Stimulated activated CD4-positive, alpha-beta T cell treated with anti-CD3 and anti-CD28 coated beads, TNF-alpha, amount 100 ng/mL, for 4 hours (primary cell): ENCODE measurements around the gene ASXL1.

Experiments used
- DNase-seq, 3 experiments: peaks; one replicate each; pipeline ENCODE4 v3.0.0-alpha.2; 2020; ENCODE audit warnings: low read depth in 3 of 3

The ASXL1 gene

DNA sequence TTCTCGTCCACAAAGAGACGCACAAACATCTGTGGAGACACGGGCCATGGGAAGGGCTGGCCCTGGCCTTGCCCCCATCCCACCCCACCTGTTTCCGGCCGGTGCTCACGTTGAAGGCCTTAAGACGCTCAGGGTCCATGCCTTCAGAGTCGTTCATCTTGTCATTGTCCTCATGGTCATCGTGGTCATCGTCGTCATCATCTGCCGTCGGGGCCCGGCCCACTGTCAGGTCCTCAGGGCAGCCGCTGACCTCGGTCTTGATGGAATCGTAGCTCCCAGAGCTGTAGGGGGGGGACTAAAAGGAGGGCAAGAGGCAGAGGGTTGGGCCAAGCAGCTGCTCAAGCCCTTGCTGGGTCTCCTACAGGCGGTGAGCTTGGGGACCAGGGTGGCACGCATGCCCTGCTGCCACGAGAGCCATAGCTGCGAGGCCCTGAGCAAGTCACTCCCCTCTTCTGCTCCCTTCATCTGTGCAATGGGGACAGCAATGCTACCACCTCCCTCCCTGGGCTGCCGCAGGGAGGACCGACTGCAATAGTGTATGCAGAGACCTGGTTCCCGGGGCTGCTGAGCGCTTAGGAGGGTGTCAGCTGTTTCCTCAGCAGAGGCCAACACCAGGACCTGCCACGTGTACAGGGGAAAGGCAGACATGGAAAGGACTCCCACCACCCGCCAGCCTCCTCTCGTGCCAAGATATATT, 95.5 kb downstream of the ASXL1 start:
- DNase-seq, result no peak

GRCh38 chr20:32454164-32455145, 96.3 kb downstream of the ASXL1 start:
- DNase-seq, result no peak

- no peak for DNase-seq
Measured at GRCh38 chr20:32455171-32455900, 97.2 kb downstream of the ASXL1 start.

GRCh38 chr20:32455901-32456701, 98.0 kb downstream of the ASXL1 start:
- no peak for DNase-seq

DNA sequence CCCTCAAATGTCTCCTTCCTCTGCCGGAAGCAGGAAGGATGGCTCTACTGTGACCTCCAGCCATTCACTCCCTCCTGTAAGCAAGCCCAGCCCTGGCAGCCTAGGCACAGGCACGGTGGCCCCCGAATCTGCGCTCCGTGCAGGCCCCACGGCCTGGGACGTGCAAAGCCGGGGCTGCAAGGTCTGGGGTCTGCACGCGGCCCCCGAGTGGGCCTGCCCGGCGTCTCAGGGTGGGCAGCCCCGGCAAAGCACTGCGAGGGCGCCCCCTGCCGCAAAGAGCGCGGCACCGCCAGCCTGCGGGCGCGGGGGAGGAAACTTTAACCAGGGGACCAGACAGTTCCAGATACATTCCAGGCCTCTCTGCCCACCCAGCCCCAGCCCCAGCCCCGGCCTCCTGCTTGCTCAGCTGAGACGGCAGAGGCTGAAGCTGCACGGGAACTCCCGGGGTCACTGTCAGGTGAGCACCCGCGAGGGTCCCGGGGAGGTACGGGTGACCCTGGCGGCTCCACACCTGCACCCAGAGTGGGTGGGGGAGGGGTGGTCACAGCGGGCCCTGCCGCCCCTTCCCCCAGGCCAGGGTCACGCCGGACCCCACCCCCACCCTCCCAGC, 98.8 kb downstream of the ASXL1 start:
- DNase-seq, result no peak

DNA sequence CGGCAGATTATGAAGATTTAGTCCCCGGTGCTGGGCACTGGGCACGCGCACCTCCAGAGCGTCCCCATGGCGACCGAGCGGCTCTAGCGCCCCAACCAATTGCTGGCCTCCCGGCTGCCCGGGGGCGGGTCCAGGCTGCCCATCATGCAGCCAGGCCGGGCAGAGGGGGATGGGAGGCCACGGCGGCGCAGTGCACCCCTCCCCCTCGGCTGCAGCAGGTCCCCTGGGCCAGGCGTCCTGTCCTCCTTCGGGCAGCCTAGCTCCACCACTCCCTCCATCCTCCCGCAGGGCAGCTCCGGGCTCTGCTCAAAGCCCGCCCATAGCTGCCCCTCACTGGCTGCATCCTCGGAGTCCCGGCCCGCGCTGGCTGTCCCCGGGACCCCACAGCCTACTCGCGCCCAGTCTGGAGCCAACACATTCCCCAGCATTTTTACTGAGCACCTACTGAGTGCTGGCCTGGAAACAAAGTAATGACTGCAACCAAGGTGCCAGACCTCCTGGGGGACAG, 99.4 kb downstream of the ASXL1 start:
- DNase-seq, result no peak

- no peak for DNase-seq
Measured at GRCh38 chr20:32458061-32458836, 100.1 kb downstream of the ASXL1 start.

DNA sequence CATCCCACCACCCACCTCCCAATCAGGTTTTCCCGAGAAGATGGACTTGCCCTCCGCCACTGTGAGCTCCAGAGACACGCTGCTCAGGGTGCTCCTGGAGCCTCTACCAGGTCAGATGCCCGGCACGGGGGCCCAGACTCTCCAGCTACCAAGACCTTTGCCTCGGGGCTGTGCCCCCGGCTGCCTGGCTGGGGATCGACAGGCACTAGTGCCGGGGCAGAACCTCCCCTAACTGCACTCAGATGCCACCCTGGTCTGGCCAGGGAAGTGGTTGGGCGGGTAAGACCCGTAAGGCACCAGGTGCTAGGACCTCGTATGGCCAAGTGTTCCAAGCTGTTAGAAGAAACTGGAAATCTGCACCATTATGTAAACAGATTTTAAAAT, 100.7 kb downstream of the ASXL1 start:
- no peak for DNase-seq

DNA sequence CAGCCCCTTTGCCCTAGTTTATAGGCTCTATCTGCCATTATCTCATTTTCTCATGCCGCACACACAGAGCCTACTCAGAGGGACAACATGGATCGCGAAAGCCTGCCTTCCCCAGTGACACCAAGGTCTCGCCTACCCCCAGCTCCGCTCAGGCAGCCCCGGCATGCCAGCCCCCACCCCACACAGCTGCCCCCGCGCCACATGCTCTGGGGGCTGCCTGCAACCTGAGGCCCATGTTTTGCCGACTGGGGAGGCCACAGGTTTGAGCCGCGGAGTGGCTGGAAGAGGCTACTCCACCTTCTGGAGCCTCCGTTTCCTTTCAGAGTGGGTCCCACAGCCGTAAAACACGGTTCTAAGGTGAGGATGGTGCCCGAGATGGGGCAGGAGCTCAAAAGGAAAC, 102.1 kb downstream of the ASXL1 start:
- no peak for DNase-seq

DNA sequence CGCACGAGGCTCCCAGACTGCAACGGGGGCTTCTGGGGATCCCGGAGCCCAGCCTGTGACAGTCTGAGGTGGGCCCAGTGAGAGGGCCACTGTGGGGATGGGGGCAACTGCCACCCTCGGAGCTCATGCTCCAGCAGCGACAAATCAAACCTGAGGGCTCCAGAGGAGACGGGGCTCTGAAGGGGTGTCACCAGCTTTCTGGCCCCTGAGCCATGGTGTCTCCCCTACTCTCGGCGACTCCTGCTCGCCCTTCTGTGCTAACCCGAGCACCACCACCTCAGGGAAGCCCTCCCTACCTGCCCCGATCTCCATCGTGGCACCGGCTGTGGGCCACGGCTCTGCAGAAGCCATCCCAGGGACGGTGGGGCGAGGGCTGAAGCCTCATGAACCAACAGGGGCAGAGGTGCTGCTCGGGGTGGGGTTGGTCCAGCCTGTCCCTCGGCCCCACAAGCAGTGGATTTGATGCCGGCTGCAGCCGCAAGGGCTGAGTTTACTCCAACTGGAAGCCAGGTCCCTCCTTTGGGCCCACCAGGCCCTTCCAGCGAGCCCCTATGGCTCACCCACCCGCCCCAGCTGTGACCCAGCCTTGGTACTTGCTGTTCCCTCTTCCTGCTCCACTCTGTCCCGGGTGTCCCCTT, 102.7 kb downstream of the ASXL1 start:
- DNase-seq, result no peak

GRCh38 chr20:32461836-32462600, 103.9 kb downstream of the ASXL1 start:
- DNase-seq, result no peak

DNA sequence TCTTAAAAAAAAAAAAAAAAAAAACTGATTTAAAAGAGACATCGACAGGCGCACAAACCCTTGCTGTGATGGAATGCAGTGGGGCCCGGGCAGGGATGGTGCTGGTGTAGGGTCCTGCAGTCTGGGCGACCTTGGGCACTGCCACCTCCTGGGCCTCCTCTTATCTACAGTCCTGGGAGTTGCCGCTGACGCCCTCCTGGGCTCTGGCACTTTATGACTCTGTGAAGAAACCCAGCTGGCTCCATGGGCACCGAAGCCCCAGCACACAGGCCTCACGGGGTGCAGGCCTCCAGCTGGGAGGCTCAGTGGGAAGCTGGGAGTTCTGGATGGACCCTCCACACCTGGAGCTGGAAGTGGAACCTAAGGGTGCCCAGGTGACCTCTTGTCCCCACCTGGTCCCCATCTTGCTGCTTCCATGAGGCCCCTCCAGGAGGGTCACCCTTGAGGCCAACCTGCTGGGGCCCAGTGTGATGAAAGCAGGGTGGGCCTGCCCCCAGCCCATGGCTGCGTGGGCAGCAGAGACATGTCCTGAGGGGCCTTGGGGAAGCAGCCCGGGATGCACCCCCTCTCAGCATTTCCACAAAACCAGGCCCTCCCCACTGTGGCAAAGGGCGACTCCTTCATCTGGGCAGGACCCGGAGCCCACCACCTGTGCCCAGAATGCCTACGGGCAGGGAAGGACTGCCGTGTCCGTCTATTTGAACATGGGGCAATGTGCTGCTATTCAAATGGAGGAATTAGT, 104.9 kb downstream of the ASXL1 start:
- DNase-seq, result no peak

DNA sequence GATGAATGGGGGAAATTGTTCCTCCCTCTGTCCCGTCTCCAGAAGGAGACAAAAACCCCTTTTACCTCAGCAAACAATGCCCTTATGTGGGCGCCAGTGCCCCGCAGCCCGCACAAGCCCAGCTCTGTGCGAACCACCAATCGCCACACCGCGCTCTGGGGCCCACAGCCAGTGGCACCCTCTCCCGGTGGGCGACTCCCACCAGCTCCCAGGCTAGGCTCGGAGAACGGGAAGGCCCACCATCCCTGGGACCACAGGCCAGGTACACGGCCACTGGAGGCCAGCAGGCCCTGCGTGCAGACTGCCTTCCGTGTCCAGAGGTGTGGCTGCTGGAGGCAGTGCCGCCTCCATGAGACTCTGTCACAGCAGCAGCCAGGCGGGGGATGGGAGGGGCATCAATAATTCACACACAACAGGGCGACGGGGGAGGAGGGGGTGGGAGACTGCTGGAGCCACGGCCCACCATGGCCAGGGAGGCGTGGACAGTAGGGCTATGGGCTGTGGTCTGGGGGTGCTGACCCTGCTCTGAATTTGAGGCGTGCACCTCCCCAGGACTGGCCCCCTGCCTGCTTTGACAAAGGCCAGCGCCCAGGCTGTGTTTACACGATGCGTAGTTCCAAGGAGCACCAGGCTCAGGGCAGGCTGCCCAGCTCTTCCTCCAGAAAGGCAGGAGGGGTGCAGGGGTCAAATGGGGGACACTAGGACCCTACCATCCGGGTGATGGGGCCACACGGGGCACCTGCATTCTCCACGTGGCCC, 105.7 kb downstream of the ASXL1 start:
- DNase-seq, result no peak

- no peak for DNase-seq
Measured at GRCh38 chr20:32464401-32465091, 106.4 kb downstream of the ASXL1 start.

- DNase-seq, result no peak
Measured at GRCh38 chr20:32465092-32465900, 107.2 kb downstream of the ASXL1 start.
